ENCODE results near the gene PRDM16. TPM values are rescaled to one million over a fixed set of nuclear protein-coding genes. Genes with fewer than 3 reads are reported as not detected.
A peak's percentile ranks its signal among the peaks of the same experiment; 100 is the strongest.

PRDM16 gene
- total RNA-seq, 1 experiment from 2014 or later: 1.6 TPM

GRCh38 chr1:3111348-3112021 is 42.5 kb downstream of the PRDM16 start:
- H3K9me3 Mint-ChIP-seq: peaks cover 9% of the 10 kb centered on the region
- ChIA-PET POLR2A (no interaction called here), CTCF (no interaction called here)
- TF ChIP-seq SMAD3 (CRISPR knock-in tag; IDR thresholded peaks at IDR 0.05; ENCODE audit: borderline replicate concordance): no peak
- TF ChIP-seq, protein P1, sequence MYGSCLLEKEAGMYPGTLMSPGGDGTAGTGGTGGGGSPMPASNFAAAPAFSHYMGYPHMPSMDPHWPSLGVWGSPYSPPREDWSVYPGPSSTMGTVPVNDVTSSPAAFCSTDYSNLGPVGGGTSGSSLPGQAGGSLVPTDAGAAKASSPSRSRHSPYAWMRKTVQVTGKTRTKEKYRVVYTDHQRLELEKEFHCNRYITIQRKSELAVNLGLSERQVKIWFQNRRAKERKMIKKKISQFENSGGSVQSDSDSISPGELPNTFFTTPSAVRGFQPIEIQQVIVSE (CRISPR knock-in tag; IDR thresholded peaks at IDR 0.05; ENCODE audit: borderline replicate concordance): no peak
- no peak for TF ChIP-seq PRRX2 (CRISPR knock-in tag; IDR thresholded peaks at IDR 0.05)
- TF ChIP-seq, protein P2, sequence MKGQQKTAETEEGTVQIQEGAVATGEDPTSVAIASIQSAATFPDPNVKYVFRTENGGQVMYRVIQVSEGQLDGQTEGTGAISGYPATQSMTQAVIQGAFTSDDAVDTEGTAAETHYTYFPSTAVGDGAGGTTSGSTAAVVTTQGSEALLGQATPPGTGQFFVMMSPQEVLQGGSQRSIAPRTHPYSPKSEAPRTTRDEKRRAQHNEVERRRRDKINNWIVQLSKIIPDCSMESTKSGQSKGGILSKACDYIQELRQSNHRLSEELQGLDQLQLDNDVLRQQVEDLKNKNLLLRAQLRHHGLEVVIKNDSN (CRISPR knock-in tag; IDR thresholded peaks at IDR 0.05): no peak
- no peak for TF ChIP-seq ATF6 (CRISPR knock-in tag; IDR thresholded peaks at IDR 0.05)
- no peak for TF ChIP-seq ATF3 (CRISPR knock-in tag; conservative IDR thresholded peaks at IDR 0.05)
- TF ChIP-seq IRF2 (CRISPR knock-in tag; IDR thresholded peaks at IDR 0.05; ENCODE audit: borderline replicate concordance, low read depth): no peak
- no peak for TF ChIP-seq TEAD4 (CRISPR knock-in tag; IDR thresholded peaks at IDR 0.05)
- TF ChIP-seq ZNF263 (CRISPR knock-in tag; IDR thresholded peaks at IDR 0.05; ENCODE audit: low read depth): no peak
- TF ChIP-seq ZNF219 (CRISPR knock-in tag; IDR thresholded peaks at IDR 0.05; ENCODE audit: borderline replicate concordance): no peak
- H3K36me3 Mint-ChIP-seq: peaks cover 9% of the 10 kb centered on the region
- no peaks in the 10 kb centered on the region for H3K4me1 Mint-ChIP-seq
- no peaks in the 10 kb centered on the region; the same call in 1 of the 2 replicates for H3K27me3 Mint-ChIP-seq (ENCODE audit: low read depth)
- DNase-seq (ENCODE audit: low spot score) (no peak), ATAC-seq (no peak)
- H3K27ac Mint-ChIP-seq: peak overlapping the region; percentile 54
- H3K4me3 Mint-ChIP-seq: no peak overlapping the region

- ChIA-PET CTCF (no interaction called here), POLR2A (interaction anchor here (0.5 kb wide), 1 partner anchor 167 kb away, joined by 5 read pairs; no protein-coding TSS in a partner anchor)
- Mint-ChIP-seq H3K9me3 (peaks cover 9% of the 10 kb centered on the region), H3K36me3 (peaks cover 9% of the 10 kb centered on the region), H3K27ac (no peak overlapping the region), H3K4me1 (no peaks in the 10 kb centered on the region), H3K27me3 (ENCODE audit: low read depth) (no peaks in the 10 kb centered on the region; the same call in 1 of the 2 replicates), H3K4me3 (no peak overlapping the region)
- DNase-seq (ENCODE audit: low spot score): no peak
- ATAC-seq: no peak
- no peak for TF ChIP-seq ZNF396 (CRISPR knock-in tag; IDR thresholded peaks at IDR 0.05; ENCODE audit: borderline replicate concordance)
- TF ChIP-seq RORB (CRISPR knock-in tag; IDR thresholded peaks at IDR 0.05): no peak
- no peak for TF ChIP-seq NFE2L1 (CRISPR knock-in tag; IDR thresholded peaks at IDR 0.05)
- TF ChIP-seq SMAD3 (CRISPR knock-in tag; IDR thresholded peaks at IDR 0.05; ENCODE audit: borderline replicate concordance): no peak
- TF ChIP-seq NFYB (CRISPR knock-in tag; conservative IDR thresholded peaks at IDR 0.05; ENCODE audit: low read depth): no peak
- no peak for TF ChIP-seq ZNF263 (CRISPR knock-in tag; IDR thresholded peaks at IDR 0.05; ENCODE audit: low read depth)
- no peak for TF ChIP-seq TEAD4 (CRISPR knock-in tag; IDR thresholded peaks at IDR 0.05)
- TF ChIP-seq ZNF423 (CRISPR knock-in tag; IDR thresholded peaks at IDR 0.05): no peak
- TF ChIP-seq, protein P3, sequence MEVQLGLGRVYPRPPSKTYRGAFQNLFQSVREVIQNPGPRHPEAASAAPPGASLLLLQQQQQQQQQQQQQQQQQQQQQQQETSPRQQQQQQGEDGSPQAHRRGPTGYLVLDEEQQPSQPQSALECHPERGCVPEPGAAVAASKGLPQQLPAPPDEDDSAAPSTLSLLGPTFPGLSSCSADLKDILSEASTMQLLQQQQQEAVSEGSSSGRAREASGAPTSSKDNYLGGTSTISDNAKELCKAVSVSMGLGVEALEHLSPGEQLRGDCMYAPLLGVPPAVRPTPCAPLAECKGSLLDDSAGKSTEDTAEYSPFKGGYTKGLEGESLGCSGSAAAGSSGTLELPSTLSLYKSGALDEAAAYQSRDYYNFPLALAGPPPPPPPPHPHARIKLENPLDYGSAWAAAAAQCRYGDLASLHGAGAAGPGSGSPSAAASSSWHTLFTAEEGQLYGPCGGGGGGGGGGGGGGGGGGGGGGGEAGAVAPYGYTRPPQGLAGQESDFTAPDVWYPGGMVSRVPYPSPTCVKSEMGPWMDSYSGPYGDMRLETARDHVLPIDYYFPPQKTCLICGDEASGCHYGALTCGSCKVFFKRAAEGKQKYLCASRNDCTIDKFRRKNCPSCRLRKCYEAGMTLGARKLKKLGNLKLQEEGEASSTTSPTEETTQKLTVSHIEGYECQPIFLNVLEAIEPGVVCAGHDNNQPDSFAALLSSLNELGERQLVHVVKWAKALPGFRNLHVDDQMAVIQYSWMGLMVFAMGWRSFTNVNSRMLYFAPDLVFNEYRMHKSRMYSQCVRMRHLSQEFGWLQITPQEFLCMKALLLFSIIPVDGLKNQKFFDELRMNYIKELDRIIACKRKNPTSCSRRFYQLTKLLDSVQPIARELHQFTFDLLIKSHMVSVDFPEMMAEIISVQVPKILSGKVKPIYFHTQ (CRISPR knock-in tag; IDR thresholded peaks at IDR 0.05): no peak
- TF ChIP-seq E2F1 (CRISPR knock-in tag; IDR thresholded peaks at IDR 0.05): no peak
- TF ChIP-seq ZNF121 (CRISPR knock-in tag; IDR thresholded peaks at IDR 0.05): no peak
- TF ChIP-seq ZNF416 (CRISPR knock-in tag; IDR thresholded peaks at IDR 0.05): no peak
- no peak for TF ChIP-seq FOXJ3 (CRISPR knock-in tag; IDR thresholded peaks at IDR 0.05; ENCODE audit: borderline replicate concordance)
- no peak for TF ChIP-seq ELF4 (CRISPR knock-in tag; IDR thresholded peaks at IDR 0.05; ENCODE audit: low read depth)
- TF ChIP-seq PRDM15 (CRISPR knock-in tag; IDR thresholded peaks at IDR 0.05): no peak
- TF ChIP-seq NFATC4 (CRISPR knock-in tag; IDR thresholded peaks at IDR 0.05): no peak
- TF ChIP-seq ZBTB21 (CRISPR knock-in tag; IDR thresholded peaks at IDR 0.05; ENCODE audit: borderline replicate concordance): no peak
Observed at GRCh38 chr1:3112526-3112925, 43.5 kb downstream of the PRDM16 start.
